Inferior parietal cortex (tissue), 1 donor: ENCODE results near the gene LRRC72.
"Not testable (repeated sequence)": the region's sequence is repeated elsewhere in the genome, so short reads cannot be mapped to it uniquely, and the experiment has no call there.

Experiments used
- DNase-seq: peaks from one replicate; pipeline ENCODE4 v3.0.0-alpha.2; 2016; ENCODE audit errors: extremely low spot score

Gene LRRC72

DNA sequence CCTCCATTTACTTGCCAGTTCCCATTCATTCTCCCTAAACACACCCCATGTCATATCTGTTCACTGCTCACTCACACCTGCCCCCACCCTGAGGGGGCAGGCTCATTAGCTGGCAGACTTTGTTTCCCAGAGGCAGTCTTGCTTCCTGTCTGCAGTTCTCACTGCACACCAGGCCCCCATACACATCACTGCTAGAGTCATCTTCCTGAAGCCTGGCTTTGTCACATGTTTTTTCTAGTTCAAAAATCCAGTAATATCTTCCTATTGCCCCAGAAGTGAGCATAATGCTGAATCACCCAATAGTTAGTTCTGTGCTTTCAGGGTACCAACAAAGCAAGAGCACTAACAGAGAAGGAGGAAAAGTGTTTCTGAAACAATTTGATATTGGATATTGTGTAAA is 1.9 kb downstream of the LRRC72 start:
- DNase-seq, result no peak

DNA sequence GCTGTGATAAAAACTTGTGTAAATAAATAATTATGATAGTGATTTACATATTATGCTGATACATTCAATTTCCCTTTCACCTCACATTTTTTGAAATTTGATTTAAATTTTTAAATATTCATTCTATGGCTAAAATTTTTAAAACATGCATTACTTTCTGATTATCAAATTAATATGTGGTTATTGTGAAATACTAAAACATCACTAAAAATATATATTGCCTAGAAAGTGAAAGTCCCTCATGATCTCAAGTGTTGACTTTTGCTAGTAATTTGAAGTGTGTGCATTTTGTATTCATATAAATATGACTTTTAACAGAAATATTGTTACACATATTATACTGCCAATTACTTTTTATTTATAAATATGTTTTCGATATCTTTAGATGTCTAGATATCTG is 3.1 kb downstream of the LRRC72 start:
- no peak for DNase-seq

DNA sequence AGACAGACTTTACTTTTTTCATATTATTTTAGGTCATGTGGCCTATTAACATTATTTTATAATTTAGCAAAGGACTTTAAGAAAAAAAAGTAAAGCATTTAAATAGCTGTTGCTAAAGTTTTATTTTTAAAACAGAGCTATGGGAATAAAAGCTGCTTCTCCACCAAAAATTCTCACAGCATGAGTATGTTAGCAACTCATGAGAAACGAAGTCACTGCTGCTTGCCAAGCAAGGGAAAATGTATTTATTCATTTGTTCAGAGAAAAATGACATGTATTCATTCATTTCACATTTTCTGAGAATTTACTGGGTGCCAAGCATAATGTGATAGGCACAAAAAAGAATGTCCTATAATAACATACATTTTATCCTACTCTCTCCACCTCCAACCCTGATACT is 5.1 kb downstream of the LRRC72 start:
- no peak for DNase-seq

DNA sequence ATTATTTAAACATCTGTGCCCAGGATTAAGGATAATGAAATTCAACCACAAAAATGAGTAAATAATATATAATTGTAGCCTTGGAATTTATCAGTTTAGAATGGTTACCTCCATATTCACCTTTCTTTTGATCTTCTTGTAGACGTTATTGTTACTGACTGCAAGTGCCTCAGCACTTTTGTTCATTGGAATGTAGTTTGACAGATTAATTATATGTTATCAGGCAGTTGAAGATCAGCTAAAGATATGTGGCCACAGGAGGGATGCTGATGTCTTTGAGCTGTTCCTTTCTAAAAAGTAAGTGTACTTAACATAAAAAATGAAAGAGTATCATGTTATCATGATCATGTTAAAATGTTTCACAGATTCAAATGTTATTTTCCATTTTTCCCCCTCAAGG is 5.6 kb downstream of the LRRC72 start:
- no peak for DNase-seq

DNA sequence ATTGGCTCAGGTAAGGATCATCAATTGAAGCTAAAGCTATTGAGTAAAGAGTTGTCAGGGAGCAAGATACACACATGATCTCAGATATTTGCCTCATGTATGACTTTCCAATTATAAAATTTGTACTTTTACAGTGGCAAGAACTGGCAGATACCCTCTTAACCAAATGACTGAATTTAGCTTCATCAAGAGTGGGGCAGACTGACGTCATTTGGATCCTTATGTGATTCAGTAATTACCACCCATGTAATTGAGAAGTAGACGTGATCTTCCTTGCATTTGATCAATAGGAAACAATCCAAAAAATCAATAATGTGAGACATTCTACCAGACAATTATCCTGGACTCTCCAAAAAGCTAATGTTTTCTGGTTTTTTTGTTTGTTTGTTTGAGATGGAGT is 8.9 kb downstream of the LRRC72 start:
- no peak for DNase-seq

DNA sequence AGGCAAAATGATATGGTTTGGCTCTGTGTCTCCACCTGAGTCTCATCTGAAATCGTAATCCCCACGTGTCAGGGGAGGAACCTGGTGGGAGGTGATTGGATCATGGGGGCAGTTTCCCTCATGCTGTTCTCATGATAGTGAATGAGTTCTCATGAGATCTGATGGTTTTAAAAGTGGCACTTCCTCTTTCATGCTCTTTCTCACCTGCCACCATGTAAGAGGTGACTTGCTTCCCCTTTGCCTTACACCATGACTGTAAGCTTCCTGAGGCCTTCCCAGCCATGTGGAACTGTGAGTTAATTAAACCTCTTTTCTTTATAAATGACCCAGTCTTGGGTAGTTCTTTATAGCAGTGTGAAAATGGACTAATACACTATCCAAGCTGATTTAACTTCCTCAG is 13.9 kb downstream of the LRRC72 start:
- DNase-seq, result not testable (repeated sequence)

DNA sequence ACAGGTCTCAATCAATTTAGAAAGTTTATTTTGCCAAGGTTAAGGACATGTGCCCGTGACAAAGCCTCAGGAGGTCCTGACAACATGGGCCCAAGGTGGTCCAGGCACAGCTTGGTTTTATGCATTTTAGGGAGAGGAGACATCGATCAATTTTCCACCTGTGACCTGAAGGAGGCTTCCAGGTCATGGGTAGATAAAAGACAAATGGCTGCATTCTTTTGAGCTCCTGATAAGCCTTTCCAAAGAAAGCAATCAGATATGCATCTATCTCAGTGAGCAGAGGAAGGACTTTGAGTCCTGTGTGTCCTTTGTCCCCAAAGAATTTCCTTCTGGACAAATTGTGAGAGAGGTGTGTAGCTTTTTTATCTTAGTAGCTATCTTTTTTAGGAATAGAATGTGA is 15.8 kb downstream of the LRRC72 start:
- no peak for DNase-seq

DNA sequence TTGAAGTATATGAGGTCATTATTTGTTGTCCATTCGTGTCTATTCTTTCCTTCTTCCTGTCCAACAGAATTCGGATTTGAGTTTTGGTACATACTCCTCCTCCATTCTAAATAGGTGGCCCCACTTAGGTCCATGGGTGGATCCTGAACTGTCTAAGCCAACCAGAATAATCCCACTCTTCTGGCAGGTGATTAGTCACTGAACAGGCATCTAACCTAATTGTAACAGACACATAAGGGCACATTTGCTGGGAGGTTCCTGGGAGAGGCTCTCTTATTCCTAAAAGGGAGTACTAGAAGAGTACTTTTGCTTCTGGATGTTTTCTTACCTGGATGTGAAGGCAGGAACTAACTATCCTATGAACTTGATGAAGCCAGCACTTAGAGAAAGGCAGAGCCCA is 16.8 kb downstream of the LRRC72 start:
- DNase-seq, result no peak

DNA sequence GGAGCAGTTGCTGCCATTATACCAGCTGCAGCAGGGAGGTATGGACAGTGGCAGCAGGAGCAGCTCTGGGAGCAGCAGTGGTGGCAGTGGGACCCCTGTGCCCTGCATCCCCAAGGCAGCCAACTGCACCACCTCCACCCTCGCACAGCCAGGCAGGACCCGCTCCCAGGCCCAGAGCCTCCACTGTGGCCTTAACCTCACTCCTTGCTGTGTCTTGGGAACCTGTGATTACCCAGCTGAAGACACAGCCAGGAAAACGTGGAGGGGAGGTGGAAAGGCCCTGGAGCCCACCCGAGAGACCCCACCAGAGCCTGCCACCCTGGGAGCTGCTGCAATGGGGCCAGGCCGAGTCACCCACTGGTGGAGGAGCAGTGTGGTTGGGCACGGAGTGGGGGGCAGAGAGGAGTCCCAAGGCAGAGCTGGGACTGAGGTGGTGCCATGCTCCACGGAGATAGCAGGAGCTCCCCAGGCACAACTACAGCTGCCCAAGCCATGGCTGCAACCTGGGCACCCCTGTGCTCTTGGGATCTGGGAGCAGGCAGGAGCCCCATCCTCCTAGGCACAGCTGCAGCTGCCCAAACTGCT is 20.4 kb downstream of the LRRC72 start:
- DNase-seq, result no peak

DNA sequence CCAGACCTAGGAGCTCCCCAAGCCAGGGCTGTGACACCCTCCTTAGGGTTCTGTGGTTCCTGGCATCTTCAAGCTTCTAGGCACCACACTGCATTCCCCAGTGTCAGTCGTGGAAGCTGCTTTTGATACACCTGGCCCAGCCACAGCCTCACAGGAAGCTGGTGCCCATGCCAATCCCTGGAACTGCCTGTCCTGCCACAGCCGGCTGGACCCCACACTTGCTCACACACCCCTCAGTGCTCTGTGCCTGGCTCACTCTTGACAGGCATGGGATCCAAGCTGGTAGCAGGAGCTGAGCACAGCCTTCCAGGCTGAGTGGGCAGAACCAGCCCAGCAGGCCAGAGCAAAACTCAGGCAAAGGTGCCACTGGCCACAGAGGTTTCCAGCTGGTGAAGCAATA is 21.8 kb downstream of the LRRC72 start:
- DNase-seq, result no peak

DNA sequence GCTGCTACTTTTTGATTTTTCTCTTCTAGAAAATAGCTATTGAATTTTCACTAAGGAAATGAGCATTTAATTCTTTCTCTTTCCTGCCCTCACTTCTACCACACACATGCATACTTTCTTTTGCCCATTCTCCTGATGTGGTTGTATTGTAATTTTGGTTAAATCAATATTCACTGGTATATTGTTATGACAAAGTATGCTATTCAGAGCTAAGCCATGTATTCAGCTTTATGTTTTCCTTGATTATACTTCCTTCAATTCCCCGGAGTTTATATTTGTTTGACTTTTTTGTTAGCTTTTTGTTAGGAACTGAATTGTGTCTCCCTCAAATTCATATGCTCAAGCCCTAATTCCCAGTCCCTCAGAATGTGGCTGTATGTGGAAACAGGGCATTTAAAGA is 24.0 kb downstream of the LRRC72 start:
- no peak for DNase-seq

DNA sequence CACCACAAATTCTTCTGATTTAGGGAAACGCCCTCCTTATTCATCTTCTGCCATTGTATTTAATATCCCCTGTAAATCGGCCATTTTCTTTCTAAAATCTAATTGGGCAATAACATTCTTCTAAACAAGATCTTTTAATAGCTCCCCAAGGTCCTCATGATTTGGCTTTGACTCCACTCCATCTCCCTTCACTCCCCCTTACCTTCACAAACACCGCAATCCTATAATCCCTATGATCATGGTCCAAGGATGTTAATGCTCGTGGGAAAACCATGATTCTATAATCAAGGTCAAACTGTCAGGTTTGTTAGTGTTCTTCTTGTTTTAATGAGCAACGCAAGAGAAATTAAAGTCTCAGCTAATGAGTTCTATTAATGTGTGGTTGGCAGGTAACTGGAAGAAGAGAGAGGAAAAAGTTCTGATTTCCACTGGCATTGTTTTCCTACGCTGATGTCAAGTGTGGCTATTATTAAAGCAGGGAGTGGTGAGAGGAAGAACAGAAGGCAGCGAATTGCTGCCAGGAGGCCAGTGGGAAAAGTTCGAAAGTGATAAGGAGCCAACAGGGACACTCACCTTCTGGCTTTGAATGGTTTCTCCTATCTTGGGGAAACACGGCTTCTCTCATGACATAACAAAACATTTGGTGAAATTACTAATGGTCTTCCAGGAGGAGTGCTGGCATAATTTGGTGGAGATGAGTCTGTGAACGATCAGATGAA is 28.1 kb downstream of the LRRC72 start:
- no peak for DNase-seq

DNA sequence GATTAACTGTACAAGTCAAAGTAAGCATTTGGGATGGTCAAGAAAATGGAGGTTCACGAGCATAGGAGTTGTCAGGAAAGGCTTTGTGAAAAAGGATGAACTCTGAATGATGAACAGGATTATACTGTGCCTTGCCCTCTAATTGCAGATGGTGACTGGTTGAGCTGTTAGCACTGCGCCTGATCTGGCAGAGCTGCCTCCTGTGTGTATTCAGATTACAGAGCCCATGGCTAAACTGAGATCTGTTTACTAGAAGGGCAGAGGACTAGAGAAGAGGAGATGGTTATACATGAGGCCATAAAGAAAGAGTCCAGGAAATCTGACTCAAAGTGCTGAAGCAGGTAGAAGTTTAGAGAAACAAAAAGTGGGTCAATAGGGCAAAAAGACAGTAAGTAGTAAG is 29.7 kb downstream of the LRRC72 start:
- DNase-seq, result no peak

DNA sequence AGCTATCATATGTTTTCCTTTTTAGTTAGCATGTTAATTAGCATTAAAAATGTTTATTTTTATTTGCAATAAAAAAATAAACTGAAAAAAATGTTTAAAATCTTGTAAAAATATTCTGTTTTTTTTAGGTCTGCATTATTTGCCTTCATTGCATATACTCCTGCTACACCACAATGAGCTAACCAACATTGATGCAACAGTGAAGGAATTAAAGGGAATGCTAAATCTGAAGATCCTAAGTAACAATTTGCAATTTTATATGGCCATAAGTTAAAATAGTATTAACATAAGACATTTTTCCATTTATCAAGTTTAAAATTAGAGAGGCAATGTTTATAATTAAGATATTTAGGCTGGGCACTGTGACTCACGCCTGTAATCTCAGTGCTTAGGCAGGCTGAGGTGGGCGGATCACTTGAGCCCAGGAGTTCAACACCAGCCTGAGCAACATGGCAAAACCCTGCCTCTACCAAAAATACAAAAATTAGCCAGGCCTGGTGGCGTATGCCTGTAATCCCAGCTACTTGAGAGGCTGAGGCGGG is 32.2 kb downstream of the LRRC72 start:
- DNase-seq, result no peak

DNA sequence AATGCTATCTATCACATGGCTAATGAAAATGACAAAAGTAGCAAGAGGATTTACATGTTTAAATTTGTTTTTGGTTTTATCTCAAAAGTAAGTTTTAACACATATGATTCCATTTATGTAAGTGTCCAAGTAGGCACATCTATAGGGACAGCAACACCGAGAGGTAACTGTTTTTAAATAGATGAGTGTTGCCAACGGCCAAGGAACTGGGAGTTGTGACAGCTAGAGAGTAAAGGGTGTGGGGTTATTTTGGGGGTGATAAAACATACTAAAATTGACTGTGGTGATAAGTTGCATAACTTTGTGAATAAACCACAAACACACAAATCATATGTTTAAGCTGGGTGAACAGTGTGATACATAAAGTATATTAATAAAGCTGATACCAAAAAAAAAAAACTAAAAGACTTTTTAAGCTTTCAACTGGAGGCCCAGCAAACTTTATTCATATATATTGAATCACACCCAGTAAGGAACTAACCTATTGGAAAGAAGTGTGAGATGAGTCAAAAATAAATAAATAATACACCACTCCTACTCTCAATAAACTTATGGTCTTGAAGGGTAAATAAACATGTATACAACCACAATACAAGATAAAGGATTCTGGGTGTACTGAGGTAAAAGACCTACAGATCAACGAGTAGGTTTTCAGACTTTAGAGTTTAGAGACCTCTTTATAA is 33.0 kb downstream of the LRRC72 start:
- no peak for DNase-seq

DNA sequence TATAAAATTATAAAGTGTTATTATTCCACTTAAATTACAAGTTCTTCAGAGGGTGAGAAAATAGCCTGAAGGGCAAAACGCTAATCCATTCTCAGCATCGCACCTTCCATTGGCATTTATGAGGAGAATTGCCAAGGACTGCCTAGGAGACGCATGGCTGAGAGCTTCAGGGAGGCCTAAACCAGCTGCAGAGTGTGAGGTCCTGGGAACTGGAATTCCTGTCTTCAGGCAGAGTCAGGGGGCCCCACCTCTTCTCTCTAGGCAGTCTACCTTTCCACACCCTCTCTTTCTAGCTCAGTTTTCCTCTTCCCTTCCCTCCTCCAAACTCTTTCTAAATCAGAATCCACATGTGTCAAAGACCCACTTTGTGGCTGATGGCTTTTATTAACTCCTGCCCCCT is 35.3 kb downstream of the LRRC72 start:
- no peak for DNase-seq

DNA sequence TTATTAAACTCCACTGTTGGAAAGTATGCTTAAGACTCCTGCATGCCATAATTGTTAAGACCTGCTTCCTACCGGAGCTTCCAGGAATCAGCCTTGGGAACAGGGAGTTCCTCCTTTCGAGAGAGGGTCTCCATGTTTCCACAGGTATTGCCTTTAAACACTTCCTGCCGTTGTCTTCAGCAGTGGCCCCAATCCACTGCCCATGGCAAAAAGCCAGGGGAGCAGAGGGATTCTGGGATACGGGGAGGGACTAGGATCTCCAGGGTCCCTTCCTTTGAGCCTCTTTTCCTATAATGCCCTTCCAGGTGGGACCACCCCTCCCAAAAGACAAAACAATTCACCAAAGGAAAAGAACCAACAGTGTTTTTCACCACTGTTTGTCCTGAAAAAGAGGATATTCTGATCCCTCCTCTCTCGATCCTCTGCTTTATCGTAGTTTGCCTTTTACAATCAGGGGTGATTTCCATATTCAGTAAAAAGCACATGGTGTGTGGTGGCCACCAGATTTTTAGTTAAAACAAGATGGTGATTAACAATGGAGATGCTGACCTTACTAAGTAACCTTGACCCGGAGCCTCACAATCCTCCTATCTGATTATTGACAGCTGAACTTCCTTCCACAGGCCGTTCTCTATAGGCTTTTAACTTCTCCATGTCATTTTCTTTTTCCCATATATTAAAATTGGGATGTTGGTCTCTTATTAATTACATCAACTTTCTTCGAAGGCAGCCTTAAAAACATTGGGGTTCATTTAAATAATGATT is 36.0 kb downstream of the LRRC72 start:
- no peak for DNase-seq

DNA sequence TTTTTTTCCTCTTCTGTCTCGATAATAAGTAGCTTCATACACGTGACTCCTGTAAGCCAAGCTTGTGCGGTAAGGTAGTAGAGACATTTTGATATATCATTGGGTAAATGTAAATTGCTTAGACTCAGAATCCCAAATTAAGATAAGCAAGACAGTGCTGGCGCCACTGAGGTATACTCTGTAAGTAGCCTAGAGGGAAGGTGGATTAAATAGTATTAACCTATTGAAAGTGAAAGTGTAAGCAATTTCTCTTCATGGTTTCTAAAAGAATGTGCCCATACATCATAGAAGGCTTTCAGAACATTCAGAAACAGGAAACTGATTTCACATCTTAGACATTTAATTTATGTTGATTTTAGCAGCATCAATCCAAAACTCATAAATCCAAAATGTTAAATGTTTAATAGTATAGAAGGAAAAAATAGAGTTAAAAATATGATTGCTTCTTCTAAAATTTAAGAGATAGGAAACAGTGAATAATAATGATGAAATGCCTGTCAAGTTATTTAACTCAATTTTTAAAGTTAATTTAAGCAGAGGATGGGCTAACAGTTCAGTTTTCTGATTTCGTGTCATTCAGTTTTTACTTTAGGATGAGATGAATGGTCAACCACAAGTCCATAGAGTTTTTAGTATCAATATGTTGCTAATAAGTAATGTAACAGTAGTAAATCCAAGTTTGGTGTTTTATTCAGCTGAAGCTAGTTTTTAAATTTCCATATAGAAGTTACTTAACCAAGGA is 36.8 kb downstream of the LRRC72 start:
- DNase-seq, result no peak

DNA sequence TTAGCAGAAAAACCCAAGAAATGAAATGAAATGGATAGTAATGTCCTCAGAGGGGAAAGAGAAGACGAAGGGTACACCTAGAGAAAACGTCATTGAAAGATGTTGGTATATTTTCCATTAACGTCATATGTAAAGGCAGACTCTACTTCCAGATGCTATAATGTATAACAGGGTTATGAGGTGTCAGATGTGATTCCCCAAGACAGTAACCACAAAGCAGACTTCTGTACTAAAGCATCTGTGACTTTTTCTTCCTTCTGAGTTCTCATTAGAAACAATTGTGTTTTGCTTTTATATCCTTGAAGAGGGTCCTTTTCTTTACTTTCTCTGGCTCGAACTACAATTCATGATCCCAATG is 37.4 kb downstream of the LRRC72 start:
- no peak for DNase-seq

DNA sequence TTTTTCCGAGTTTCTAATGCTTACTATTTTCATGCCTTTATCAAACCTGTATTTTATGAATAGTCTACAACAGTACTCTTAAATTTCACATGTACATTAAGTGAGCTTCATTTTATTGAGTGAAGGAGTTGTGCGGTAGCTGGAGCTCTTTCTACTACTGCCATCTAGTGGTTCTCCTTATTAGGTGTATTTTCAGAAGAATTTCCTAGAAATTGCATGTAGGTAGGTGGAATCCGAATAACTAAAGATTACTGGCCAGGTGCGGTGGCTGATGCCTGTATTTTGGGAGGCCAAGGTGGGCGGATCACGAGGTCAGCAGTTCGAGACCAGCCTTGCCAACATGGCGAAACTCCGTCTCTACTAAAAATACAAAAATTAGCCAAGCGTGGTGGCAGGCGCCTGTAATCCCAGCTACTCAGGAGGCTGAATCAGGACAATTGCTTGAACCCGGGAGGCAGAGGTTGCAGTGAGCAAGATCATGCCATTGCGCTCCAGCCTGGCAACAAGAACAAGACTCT is 38.3 kb downstream of the LRRC72 start:
- DNase-seq, result peak; percentile 79

DNA sequence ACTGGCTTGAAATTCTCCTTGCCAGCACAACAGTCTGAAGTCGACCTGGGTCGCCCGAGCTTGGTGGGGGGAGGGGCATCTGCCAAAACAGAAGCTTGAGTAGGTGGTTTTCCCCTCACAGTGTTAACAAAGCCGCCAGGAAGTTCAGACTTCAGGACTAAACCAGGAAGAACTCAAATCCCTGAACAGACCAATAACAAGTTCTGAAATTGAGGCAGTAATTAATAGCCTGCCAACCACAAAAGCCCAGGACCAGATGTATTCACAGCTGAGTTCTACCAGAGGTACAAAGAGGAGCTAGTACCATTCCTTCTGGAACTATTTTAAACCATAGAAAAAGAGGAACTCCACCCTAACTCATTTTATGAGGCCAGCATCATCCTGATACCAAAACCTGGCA is 45.3 kb downstream of the LRRC72 start:
- no peak for DNase-seq
